Activated CD8-positive, alpha-beta T cell treated with anti-CD3 and anti-CD28 coated beads for 36 hours (primary cell): ENCODE measurements around the gene UFSP1. TPM values are rescaled to one million over a fixed set of nuclear protein-coding genes. Genes with fewer than 3 reads are reported as not detected.

ENCODE experiments used
- ATAC-seq: fragments of 200-7000 bp; cut with Tn5 transposase; one replicate; pipeline ENCODE4 v1.10.0; 2021; ENCODE audit warnings: mild to moderate bottlenecking, moderate library complexity
- CTCF ChIA-PET: fragments of 350-600 bp; sonication (Branson Sonifier 250); formaldehyde crosslinking; loops from one replicate; lab custom pipeline; 2021; ENCODE audit warnings: antibody characterized with exemption; lab: Charles Lee
- POLR2A ChIA-PET: fragments of 350-600 bp; sonication (Branson Sonifier 250); formaldehyde crosslinking; loops from one replicate; lab custom pipeline; 2021; ENCODE audit warnings: antibody characterized with exemption; lab: Charles Lee
- DNase-seq: peaks from one replicate; pipeline ENCODE4 v3.0.0-alpha.2; 2020
- H3K27ac Mint-ChIP-seq: one replicate; pipeline ENCODE4 v1.8.0; 2021; ENCODE audit warnings: mild to moderate bottlenecking, mixed read lengths
- H3K27me3 Mint-ChIP-seq: one replicate; pipeline ENCODE4 v1.8.0; 2021; ENCODE audit warnings: mixed read lengths
- H3K36me3 Mint-ChIP-seq: one replicate; pipeline ENCODE4 v1.8.0; 2021; ENCODE audit warnings: low read depth, mixed read lengths
- H3K4me1 Mint-ChIP-seq: one replicate; pipeline ENCODE4 v1.8.0; 2021; ENCODE audit warnings: low read depth, mixed read lengths
- H3K4me3 Mint-ChIP-seq: one replicate; pipeline ENCODE4 v1.8.0; 2021; ENCODE audit warnings: mild to moderate bottlenecking, moderate library complexity, mixed read lengths
- H3K9me3 Mint-ChIP-seq: one replicate; pipeline ENCODE4 v1.8.0; 2021; ENCODE audit warnings: mixed read lengths
- intact Hi-C: fragments of 100-400 bp; cut with micrococcal nuclease; formaldehyde crosslinking; loops from one replicate; pipeline ENCODE4 v1.10.0; 2022
- total RNA-seq, 2 experiments: library from RNA; stranded (reverse); gene quantifications; one replicate each; pipeline ENCODE4 v1.2.3, GENCODE V29; 2021
- TF ChIP-seq, protein P1 (sequence below): fragments of 200-600 bp; IDR thresholded peaks from one replicate; pipeline ENCODE4 v1.8.0; 2022; ENCODE audit warnings: antibody characterized with exemption, mild to moderate bottlenecking

Gene UFSP1
- total RNA-seq, 2 experiments from 2014 or later, result 2.1 to 2.2 TPM

DNA sequence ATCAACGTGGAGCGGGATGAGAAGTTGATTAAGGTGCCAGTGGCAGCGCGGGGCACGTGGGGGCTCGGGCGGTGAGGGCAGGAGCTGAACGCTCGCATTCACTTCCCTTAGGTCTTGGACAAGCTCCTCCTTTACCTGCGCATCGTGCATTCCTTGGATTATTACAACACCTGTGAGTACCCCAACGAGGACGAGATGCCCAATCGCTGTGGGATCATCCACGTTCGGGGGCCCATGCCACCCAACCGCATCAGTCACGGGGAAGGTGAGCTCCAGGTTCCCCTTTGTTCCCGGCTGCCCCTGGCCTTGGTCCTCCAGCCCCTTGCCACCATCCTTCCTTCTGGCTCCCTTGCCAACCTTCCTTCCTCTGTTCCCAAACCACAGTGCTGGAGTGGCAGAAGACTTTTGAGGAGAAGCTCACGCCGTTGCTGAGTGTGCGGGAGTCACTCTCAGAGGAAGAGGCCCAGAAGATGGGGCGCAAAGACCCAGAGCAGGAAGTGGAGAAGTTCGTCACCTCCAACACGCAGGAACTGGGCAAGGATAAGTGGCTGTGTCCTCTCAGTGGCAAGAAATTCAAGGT lies 2.5 kb downstream of the UFSP1 start:
- no peak for DNase-seq
- H3K4me1 Mint-ChIP-seq, result peaks cover 52% of the 10 kb centered on the region

DNA sequence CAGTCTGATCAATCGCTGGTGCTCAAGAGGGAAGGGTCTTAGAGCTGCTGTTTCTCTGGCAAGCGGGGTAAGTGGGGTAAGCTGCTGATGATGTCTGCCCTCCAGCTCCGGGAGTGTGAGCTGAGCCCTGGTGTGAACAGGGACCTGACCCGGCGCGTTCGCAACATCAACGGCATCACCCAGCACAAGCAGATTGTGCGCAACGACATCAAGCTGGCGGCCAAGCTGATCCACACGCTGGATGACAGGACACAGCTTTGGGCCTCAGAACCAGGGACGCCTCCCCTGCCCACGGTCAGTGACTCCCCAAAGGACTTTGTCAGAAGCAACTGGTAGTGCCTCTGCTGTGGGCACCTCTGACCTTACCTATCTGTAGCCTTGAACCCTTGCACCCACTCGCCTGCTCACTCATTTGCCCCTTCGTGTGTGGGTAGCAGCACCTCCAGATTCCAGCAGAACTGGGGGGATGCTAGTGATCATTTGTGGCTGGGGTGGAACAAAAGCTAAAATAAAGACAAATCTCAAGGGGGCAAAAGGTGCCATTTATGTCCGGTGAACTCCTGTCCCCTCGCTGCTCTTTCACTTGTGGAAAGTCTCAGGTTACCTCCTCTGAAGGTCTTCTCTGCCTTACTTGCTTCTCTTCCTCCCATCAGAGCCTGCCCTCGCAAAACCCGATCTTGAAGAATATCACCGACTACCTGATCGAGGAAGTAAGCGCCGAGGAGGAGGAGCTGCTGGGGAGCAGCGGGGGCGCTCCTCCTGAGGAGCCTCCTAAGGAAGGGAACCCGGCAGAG lies 3.2 kb downstream of the UFSP1 start:
- peaks cover 2% of the 10 kb centered on the region for H3K27me3 Mint-ChIP-seq
- H3K4me1 Mint-ChIP-seq, result peaks cover 50% of the 10 kb centered on the region
- ChIA-PET CTCF (interaction anchor here (1.2 to 2.6 kb wide), 5 partner anchors 8 to 181 kb away, joined by 3 to 9 read pairs (median 7); partner anchors contain the start of genes POP7, SLC12A9 and SRRT), POLR2A (interaction anchor here (0.6 to 7.4 kb wide), 3 partner anchors 10 to 359 kb away, joined by 4 to 167 read pairs (median 5); partner anchors contain the start of genes FIS1 and SRRT)
- intact Hi-C loops, result no loop called here
- H3K9me3 Mint-ChIP-seq, result no peaks in the 10 kb centered on the region
- H3K4me3 Mint-ChIP-seq, result peak overlapping the region; percentile 73
- TF ChIP-seq, protein P1, sequence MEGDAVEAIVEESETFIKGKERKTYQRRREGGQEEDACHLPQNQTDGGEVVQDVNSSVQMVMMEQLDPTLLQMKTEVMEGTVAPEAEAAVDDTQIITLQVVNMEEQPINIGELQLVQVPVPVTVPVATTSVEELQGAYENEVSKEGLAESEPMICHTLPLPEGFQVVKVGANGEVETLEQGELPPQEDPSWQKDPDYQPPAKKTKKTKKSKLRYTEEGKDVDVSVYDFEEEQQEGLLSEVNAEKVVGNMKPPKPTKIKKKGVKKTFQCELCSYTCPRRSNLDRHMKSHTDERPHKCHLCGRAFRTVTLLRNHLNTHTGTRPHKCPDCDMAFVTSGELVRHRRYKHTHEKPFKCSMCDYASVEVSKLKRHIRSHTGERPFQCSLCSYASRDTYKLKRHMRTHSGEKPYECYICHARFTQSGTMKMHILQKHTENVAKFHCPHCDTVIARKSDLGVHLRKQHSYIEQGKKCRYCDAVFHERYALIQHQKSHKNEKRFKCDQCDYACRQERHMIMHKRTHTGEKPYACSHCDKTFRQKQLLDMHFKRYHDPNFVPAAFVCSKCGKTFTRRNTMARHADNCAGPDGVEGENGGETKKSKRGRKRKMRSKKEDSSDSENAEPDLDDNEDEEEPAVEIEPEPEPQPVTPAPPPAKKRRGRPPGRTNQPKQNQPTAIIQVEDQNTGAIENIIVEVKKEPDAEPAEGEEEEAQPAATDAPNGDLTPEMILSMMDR, result no peak
- peak overlapping the region; percentile 94 for H3K27ac Mint-ChIP-seq
- DNase-seq, result no peak
- H3K36me3 Mint-ChIP-seq, result peaks cover 72% of the 10 kb centered on the region
- ATAC-seq, result no peak

More for the DNA sequence above, 2.5 kb downstream of the UFSP1 start:
- no peaks in the 10 kb centered on the region for H3K9me3 Mint-ChIP-seq
- intact Hi-C loops, result no loop called here
- ChIA-PET CTCF (interaction anchor here (0.6 to 2.6 kb wide), 6 partner anchors 9 to 236 kb away, joined by 3 to 9 read pairs (median 6); partner anchors contain the start of genes POP7, SLC12A9 and SRRT), POLR2A (interaction anchor here (0.6 to 7.4 kb wide), 3 partner anchors 11 to 740 kb away, joined by 3 to 167 read pairs (median 5); partner anchors contain the start of genes FIS1 and SRRT)
- H3K36me3 Mint-ChIP-seq, result peaks cover 67% of the 10 kb centered on the region
- H3K4me3 Mint-ChIP-seq, result peak overlapping the region; percentile 73
- H3K27me3 Mint-ChIP-seq, result peaks cover 7% of the 10 kb centered on the region
- no peak for ATAC-seq
- TF ChIP-seq, protein P1, result no peak
- peak overlapping the region; percentile 94 for H3K27ac Mint-ChIP-seq

DNA sequence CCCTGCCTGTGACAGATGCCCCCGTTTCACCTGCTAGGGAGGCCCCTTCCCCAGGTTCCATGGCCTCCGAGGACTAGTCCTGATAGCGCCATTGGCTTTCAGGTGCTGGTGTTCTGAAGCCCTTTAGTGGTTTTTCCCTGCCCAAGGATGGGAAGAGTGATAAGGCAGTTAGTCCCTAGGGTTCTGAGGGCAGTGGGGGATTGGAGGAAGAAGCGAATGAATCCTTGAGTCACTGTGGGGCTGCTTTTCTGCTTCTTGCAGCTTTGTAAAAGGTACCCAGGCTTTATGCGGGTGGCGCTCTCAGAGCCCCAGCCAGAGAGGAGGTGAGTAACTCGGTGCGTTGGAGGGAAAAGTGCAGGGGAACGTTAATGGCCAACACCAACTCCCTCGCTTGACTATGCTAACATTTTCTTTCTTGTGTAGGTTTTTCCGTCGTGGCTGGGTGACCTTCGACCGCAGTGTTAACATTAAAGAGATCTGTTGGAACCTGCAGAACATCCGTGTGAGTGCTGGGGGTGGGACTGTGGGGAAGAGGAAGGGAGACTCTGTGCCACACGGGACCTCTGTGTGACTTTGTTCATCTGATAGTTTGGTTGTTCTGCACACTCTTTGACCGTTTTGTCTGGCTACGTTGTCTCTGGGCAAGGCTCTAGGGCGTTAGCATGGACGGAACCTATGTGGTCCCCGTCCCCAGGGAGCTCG lies 3.9 kb downstream of the UFSP1 start:
- Mint-ChIP-seq H3K27ac (peak overlapping the region; percentile 40), H3K4me1 (peaks cover 47% of the 10 kb centered on the region), H3K27me3 (no peaks in the 10 kb centered on the region), H3K9me3 (no peaks in the 10 kb centered on the region), H3K4me3 (no peak overlapping the region), H3K36me3 (peaks cover 77% of the 10 kb centered on the region)
- ChIA-PET CTCF (interaction anchor here (1.6 to 2.6 kb wide), 2 partner anchors 10 to 12 kb away, joined by 3 to 9 read pairs; partner anchors contain the start of gene SRRT), POLR2A (interaction anchor here (7.4 kb wide), 1 partner anchor 10 kb away, joined by 167 read pairs; the partner anchor contains the start of gene SRRT)
- ATAC-seq (no peak), DNase-seq (peak; percentile 31)
- intact Hi-C loops, result no loop called here
- TF ChIP-seq, protein P1, result no peak

- Mint-ChIP-seq H3K36me3 (peaks cover 83% of the 10 kb centered on the region), H3K27ac (peak overlapping the region; percentile 53), H3K4me1 (peaks cover 47% of the 10 kb centered on the region), H3K27me3 (no peaks in the 10 kb centered on the region), H3K9me3 (no peaks in the 10 kb centered on the region), H3K4me3 (peak overlapping the region; percentile 43)
- DNase-seq (peak; percentile 54), ATAC-seq (no peak)
- TF ChIP-seq, protein P1, result no peak
- POLR2A ChIA-PET, result interaction anchor here (7.4 kb wide), 1 partner anchor 9 kb away, joined by 167 read pairs; the partner anchor contains the start of gene SRRT
- CTCF ChIA-PET, result no interaction called here
- intact Hi-C loops, result no loop called here
Observed at GRCh38 chr7:100884736-100885439, 4.6 kb downstream of the UFSP1 start.
